Adipocyte (in vitro differentiated cells): Measurements from ENCODE around the gene RFC4.
"Not testable (repeated sequence)": the region's sequence is repeated elsewhere in the genome, so short reads cannot be mapped to it uniquely, and the experiment has no call there.

ENCODE experiments used
- DNase-seq: peaks from one replicate; pipeline ENCODE4 v3.0.0-alpha.2; 2015; ENCODE audit warnings: low read depth
- H3K27me3 ChIP-seq: replicated peaks from 2 replicates; pipeline ENCODE4 v1.7.0; 2013; ENCODE audit warnings: mild to moderate bottlenecking, low read length, moderate library complexity; ENCODE audit not compliant: control insufficient read depth, insufficient read depth
- H3K36me3 ChIP-seq: 2 replicates; pipeline ENCODE4 v1.7.0; 2013; ENCODE audit warnings: low read length, mild to moderate bottlenecking, moderate library complexity; ENCODE audit not compliant: control insufficient read depth, insufficient read depth, severe bottlenecking
- H3K4me1 ChIP-seq: 2 replicates; pipeline ENCODE4 v1.7.0; 2013; ENCODE audit warnings: mild to moderate bottlenecking, low read length, moderate library complexity; ENCODE audit not compliant: control insufficient read depth, insufficient read depth
- H3K4me3 ChIP-seq: 2 replicates; pipeline ENCODE4 v1.7.0; 2013; ENCODE audit warnings: mild to moderate bottlenecking, low read length, moderate library complexity
- H3K9ac ChIP-seq: 2 replicates; pipeline ENCODE4 v1.7.0; 2013; ENCODE audit warnings: mild to moderate bottlenecking, low read length, moderate library complexity
- H3K9me3 ChIP-seq: 2 replicates; pipeline ENCODE4 v1.7.0; 2013; ENCODE audit warnings: mild to moderate bottlenecking, low read length, moderate library complexity; ENCODE audit not compliant: control insufficient read depth

RFC4 gene

GRCh38 chr3:186806089-186807055 lies at the start of gene RFC4:
RFC4 (minus strand) TSS chr3:186806482; CDS start chr3:186804713, 1,769 bp downstream.
- H3K27me3 ChIP-seq = no peaks in the 10 kb centered on the region
- no peaks in the 10 kb centered on the region for H3K9me3 ChIP-seq
- H3K36me3 ChIP-seq = peaks cover 4% of the 10 kb centered on the region
- H3K9ac ChIP-seq = peak within 1 kb of the TSS; percentile 91
- peak within 1 kb of the TSS; percentile 90 for H3K4me3 ChIP-seq
- H3K4me1 ChIP-seq = peaks cover 11% of the 10 kb centered on the region
- DNase-seq = peak; percentile 86

DNA sequence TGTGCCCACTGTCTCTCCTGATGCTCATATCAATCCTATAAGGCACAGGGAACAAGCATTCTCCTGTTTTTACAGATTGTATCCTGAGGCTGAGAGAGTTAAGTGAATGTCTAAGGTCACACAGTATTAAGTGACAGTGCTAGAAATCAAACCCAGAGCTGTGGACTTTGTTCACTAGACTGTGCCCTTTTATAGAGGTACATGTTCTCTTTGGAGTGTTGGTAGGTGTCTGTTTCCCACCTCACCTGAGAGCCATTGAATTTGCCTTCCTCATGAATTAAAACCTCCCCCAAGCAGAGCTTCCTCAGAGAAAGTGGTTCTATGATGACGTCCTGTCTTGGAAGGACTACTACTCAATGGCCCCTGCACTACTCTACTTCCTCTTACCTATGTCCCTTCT lies 48.7 kb upstream of the RFC4 start:
- H3K4me1 ChIP-seq = no peaks in the 10 kb centered on the region
- H3K36me3 ChIP-seq = peaks cover 87% of the 10 kb centered on the region
- no peak for DNase-seq
- peaks cover 3% of the 10 kb centered on the region for H3K27me3 ChIP-seq
- H3K9ac ChIP-seq = no peak overlapping the region
- no peaks in the 10 kb centered on the region for H3K9me3 ChIP-seq
- H3K4me3 ChIP-seq = no peak overlapping the region

DNA sequence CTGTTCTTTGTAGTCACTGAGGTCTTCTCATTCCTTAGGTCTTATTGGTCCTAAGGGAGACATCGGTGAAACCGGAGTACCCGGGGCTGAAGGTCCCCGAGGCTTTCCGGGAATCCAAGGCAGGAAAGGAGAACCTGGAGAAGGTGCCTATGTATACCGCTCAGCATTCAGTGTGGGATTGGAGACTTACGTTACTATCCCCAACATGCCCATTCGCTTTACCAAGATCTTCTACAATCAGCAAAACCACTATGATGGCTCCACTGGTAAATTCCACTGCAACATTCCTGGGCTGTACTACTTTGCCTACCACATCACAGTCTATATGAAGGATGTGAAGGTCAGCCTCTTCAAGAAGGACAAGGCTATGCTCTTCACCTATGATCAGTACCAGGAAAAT lies 47.9 kb upstream of the RFC4 start:
- no peaks in the 10 kb centered on the region for H3K4me1 ChIP-seq
- H3K9me3 ChIP-seq = no peaks in the 10 kb centered on the region
- H3K4me3 ChIP-seq = no peak overlapping the region
- no peak for DNase-seq
- H3K36me3 ChIP-seq = peaks cover 88% of the 10 kb centered on the region
- H3K9ac ChIP-seq = no peak overlapping the region
- peaks cover 3% of the 10 kb centered on the region for H3K27me3 ChIP-seq

DNA sequence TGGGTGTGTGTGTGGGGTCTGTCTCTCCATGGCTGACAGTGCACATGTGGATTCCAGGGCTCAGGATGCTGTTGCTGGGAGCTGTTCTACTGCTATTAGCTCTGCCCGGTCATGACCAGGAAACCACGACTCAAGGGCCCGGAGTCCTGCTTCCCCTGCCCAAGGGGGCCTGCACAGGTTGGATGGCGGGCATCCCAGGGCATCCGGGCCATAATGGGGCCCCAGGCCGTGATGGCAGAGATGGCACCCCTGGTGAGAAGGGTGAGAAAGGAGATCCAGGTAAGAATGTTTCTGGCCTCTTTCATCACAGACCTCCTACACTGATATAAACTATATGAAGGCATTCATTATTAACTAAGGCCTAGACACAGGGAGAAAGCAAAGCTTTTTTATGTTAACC lies 46.7 kb upstream of the RFC4 start:
- Histone ChIP-seq H3K4me3 (no peak overlapping the region), H3K9me3 (no peaks in the 10 kb centered on the region), H3K36me3 (peaks cover 80% of the 10 kb centered on the region), H3K27me3 (peaks cover 3% of the 10 kb centered on the region), H3K9ac (no peak overlapping the region), H3K4me1 (no peaks in the 10 kb centered on the region)
- DNase-seq = no peak

DNA sequence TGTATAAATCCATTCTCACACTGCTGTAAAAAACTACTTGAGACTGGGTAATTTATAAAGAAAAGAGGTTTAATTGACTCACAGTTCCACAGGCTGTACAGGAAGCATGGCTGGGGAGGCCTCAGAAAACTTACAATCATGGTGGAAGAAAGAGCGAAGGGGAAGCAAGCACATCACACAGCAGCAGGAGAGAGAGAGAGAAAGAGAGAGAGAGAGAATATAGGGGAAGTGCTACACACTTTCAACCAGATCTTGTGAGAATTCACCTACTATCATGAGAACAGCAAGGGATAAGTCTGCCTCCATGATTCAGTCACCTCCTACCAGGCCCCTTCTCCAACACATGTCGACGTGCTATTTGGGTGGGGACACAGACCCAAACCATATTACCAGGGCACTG lies 45.6 kb upstream of the RFC4 start:
- DNase-seq, H3K27me3 ChIP-seq, H3K9me3 ChIP-seq, H3K4me3 ChIP-seq, H3K9ac ChIP-seq, H3K4me1 ChIP-seq: not testable (repeated sequence)
- peaks cover 73% of the 10 kb centered on the region for H3K36me3 ChIP-seq

DNA sequence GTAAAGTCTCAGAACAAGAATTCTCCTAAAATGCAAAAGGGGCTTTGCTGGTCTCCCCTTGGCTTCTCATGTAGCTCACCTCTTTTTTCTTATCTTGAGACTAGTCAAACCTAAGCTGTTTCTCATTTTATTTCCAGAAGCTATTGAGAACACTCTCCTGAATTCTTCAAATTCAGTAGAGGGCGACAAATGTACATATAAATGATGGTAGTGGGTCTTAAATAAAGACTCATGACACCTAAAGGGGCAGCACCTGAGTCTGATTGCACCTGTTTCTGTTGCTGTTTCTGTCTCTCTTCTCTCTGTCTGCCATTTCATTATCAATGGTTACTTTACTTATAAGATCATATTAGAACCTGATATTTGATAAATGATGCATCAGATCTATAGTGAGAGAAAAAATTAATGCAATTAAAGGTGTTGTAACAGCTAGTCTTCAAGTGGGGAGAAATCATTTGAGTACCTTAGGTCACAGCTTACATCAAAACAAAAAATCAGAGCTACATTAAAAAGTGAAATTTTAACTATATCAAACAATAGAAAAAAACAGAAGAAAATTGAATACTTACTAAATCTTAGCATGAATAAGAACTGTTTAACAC lies 43.2 kb upstream of the RFC4 start:
- H3K4me3 ChIP-seq = no peak overlapping the region
- no peak overlapping the region for H3K9ac ChIP-seq
- no peaks in the 10 kb centered on the region for H3K9me3 ChIP-seq
- H3K27me3 ChIP-seq = peaks cover 3% of the 10 kb centered on the region
- DNase-seq = peak; percentile 63
- H3K4me1 ChIP-seq = peaks cover 5% of the 10 kb centered on the region
- peaks cover 56% of the 10 kb centered on the region for H3K36me3 ChIP-seq

GRCh38 chr3:186847437-186847836 lies 41.2 kb upstream of the RFC4 start:
- Histone ChIP-seq H3K9ac (peak overlapping the region; percentile 93), H3K4me1 (peaks cover 5% of the 10 kb centered on the region), H3K36me3 (peaks cover 35% of the 10 kb centered on the region), H3K9me3 (no peaks in the 10 kb centered on the region), H3K27me3 (no peaks in the 10 kb centered on the region), H3K4me3 (peak overlapping the region; percentile 79)
- DNase-seq = no peak

DNA sequence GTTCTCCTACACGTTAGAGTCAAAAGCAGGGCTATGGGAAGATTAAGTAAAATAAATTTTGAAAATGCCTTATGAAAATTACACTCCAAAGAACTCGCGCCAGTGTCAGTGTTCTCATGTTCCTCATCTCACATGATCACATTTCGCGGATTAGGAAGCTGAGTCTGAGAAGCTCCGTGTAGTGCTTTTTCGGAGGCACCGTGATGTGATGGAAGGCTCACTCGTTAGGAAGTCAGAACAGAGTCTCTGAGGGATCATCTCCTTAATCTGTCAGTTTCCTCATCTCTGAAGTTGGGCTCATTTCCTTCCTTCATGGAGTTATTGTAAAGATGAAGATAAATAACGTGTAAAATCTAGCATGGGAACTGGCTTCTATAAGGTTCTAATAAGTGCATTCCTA lies 39.5 kb upstream of the RFC4 start:
- peaks cover 19% of the 10 kb centered on the region for H3K36me3 ChIP-seq
- no peaks in the 10 kb centered on the region for H3K9me3 ChIP-seq
- H3K9ac ChIP-seq = peak overlapping the region; percentile 93
- H3K27me3 ChIP-seq = peaks cover 3% of the 10 kb centered on the region
- H3K4me3 ChIP-seq = peak overlapping the region; percentile 79
- H3K4me1 ChIP-seq = peaks cover 21% of the 10 kb centered on the region
- DNase-seq = no peak

DNA sequence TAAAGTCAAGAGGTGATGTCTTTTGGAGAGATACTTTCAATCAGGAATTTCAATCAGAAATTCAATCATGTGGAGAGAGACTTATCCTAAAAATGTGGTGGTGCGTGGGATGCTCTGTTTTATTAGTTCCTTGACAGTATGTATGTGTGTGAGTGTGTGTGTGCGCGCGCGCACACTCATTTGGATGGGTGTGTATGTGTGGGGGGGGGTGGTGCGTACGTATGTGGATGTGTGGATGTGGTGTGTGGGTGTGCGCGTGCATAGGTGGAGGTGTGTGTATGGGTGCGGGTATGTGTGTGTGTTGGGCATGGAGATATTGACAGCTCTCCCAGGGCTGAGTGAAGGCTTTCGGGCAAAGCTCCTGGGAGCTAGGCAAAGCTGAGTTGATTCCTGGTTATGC lies 38.6 kb upstream of the RFC4 start:
- no peak for DNase-seq
- no peaks in the 10 kb centered on the region for H3K9me3 ChIP-seq
- H3K27me3 ChIP-seq = peaks cover 3% of the 10 kb centered on the region
- peak overlapping the region; percentile 79 for H3K4me3 ChIP-seq
- H3K36me3 ChIP-seq = peaks cover 17% of the 10 kb centered on the region
- H3K4me1 ChIP-seq = peaks cover 26% of the 10 kb centered on the region
- peak overlapping the region; percentile 93 for H3K9ac ChIP-seq

DNA sequence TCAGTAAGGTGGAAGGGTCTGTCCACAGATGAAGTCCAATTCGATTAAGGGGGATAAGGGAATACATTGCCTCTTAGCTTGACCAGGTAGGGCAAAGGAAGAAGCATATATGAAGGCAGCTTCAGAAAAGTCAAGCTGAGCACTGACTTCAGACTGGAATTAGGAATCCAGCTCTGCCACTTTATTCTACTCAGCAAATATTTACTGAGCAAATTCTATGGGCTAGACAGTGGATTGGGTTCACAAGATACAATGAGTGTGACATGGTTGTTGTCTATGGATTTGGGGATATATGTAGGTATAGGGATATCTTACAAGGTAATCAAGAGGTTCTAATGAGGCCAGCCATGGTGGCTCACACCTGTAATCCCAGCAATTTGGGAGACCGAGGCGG lies 36.8 kb upstream of the RFC4 start:
- DNase-seq = no peak
- peaks cover 11% of the 10 kb centered on the region for H3K36me3 ChIP-seq
- H3K27me3 ChIP-seq = peaks cover 3% of the 10 kb centered on the region
- H3K4me1 ChIP-seq = peaks cover 40% of the 10 kb centered on the region
- peak overlapping the region; percentile 93 for H3K9ac ChIP-seq
- no peaks in the 10 kb centered on the region for H3K9me3 ChIP-seq
- H3K4me3 ChIP-seq = peak overlapping the region; percentile 79

- no peaks in the 10 kb centered on the region for H3K9me3 ChIP-seq
- H3K9ac ChIP-seq = peak within 1 kb of the TSS; percentile 93
- H3K4me1 ChIP-seq = peaks cover 41% of the 10 kb centered on the region
- peak within 1 kb of the TSS; percentile 79 for H3K4me3 ChIP-seq
- no peak for DNase-seq
- peaks cover 10% of the 10 kb centered on the region for H3K36me3 ChIP-seq
- peaks cover 3% of the 10 kb centered on the region for H3K27me3 ChIP-seq
Observed at GRCh38 chr3:186842426-186843038, 36.2 kb upstream of the RFC4 start, which contains the start of gene ADIPOQ. ADIPOQ (plus strand) TSS chr3:186842710; CDS start chr3:186853059, 10,349 bp downstream.
